HCT116 (cell line): ENCODE results near the gene KCNQ4.

Source experiments
- EZH2phosphoT487 ChIP-seq: fragments of 200-600 bp; IDR thresholded peaks from 2 replicates; pipeline ENCODE4 v1.6.1; 2018; ENCODE audit warnings: antibody characterized with exemption, borderline replicate concordance
- YY1 ChIP-seq: IDR thresholded peaks from 2 replicates; pipeline ENCODE4 v1.6.1; 2011; ENCODE audit warnings: low read length, low read depth, moderate library complexity, mild to moderate bottlenecking; ENCODE audit not compliant: insufficient replicate concordance; ENCODE audit errors: extremely low read depth
- TF ChIP-seq, protein P1 (sequence below): IDR thresholded peaks from 2 replicates; pipeline ENCODE4 v1.6.1; 2012
- TF ChIP-seq, protein P2 (sequence below), 3 experiments: fragments of 200-600 bp in 1 of 3; sonication (generic) in 1 of 3; IDR thresholded peaks in 2 of 3; conservative IDR thresholded peaks in 1 of 3; 2 replicates each; pipeline ENCODE4 v1.5.1; 2012 to 2017; ENCODE audit warnings: low read depth in 2 of 3, low read length in 2 of 3, antibody characterized with exemption in 1 of 3, borderline replicate concordance in 1 of 3, control low read depth in 1 of 3, mild to moderate bottlenecking in 1 of 3, mixed read lengths in 1 of 3, mixed run types in 1 of 3, moderate library complexity in 1 of 3; ENCODE audit not compliant: insufficient read depth in 1 of 3

DNA sequence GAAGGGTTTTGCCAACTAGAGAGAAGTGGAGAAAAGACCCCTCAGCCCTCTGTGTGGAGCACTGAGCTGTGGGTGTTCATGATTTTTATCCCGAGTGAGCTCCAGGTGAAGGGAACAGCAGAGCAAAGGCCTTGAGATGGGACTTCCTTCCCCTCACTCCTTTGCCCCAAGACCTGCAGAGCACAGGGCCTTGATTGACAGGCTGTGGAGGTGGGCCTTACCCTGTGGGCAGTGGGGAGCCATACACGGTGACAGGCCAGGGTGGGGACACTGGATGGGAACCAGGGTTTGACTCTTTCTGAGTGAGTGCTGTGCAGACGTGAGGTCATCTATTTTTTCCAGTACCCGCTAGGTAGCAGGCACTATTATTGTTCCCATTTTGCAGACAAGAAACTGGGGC, 10.5 kb downstream of the KCNQ4 start:
- no peak for TF ChIP-seq EZH2phosphoT487
- TF ChIP-seq, protein P1, sequence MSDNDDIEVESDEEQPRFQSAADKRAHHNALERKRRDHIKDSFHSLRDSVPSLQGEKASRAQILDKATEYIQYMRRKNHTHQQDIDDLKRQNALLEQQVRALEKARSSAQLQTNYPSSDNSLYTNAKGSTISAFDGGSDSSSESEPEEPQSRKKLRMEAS = no peak
- no peak for TF ChIP-seq YY1
- TF ChIP-seq, protein P2, sequence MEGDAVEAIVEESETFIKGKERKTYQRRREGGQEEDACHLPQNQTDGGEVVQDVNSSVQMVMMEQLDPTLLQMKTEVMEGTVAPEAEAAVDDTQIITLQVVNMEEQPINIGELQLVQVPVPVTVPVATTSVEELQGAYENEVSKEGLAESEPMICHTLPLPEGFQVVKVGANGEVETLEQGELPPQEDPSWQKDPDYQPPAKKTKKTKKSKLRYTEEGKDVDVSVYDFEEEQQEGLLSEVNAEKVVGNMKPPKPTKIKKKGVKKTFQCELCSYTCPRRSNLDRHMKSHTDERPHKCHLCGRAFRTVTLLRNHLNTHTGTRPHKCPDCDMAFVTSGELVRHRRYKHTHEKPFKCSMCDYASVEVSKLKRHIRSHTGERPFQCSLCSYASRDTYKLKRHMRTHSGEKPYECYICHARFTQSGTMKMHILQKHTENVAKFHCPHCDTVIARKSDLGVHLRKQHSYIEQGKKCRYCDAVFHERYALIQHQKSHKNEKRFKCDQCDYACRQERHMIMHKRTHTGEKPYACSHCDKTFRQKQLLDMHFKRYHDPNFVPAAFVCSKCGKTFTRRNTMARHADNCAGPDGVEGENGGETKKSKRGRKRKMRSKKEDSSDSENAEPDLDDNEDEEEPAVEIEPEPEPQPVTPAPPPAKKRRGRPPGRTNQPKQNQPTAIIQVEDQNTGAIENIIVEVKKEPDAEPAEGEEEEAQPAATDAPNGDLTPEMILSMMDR (IDR thresholded peaks at IDR 0.05 in 2 of 3, conservative IDR thresholded peaks at IDR 0.05 in 1 of 3; ENCODE audit: borderline replicate concordance in 1 of 3, insufficient read depth in 1 of 3, low read depth in 2 of 3, low read length in 2 of 3) = no peak
